GM15510 (cell line): Measurements from ENCODE around the gene UBD.

ENCODE experiments used
- POLR2A ChIP-seq: IDR thresholded peaks from 3 replicates; pipeline ENCODE4 v1.6.1; 2011; ENCODE audit warnings: borderline replicate concordance; ENCODE audit not compliant: insufficient read length; ENCODE audit errors: extremely low read depth

UBD gene

GRCh38 chr6:29567541-29567940 is 8.0 kb upstream of the UBD start:
- no peak for TF ChIP-seq POLR2A

GRCh38 chr6:29566856-29567255 is 7.3 kb upstream of the UBD start:
- TF ChIP-seq POLR2A: no peak

DNA sequence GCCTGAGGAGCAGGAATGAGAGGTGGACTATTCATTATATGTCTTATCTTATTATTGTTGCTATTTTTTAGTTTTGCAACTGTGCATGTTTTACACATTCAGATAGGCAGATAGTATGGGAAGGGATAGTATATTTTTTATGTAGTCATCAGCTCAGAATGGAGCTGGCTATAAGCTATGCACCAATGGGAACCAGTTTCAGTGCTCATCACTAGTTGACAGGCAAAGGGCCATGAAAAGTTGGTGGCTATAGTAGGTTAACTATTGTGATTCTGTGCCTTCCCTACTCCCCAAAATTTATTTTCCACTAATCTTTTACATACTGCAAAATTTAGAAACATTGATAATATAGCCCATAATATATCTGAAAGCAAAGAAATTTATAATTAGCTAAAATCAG is 5.3 kb upstream of the UBD start:
- no peak for TF ChIP-seq POLR2A

- no peak for TF ChIP-seq POLR2A
These were observed 4.0 kb upstream of the UBD start for GRCh38 chr6:29563435-29563965.

DNA sequence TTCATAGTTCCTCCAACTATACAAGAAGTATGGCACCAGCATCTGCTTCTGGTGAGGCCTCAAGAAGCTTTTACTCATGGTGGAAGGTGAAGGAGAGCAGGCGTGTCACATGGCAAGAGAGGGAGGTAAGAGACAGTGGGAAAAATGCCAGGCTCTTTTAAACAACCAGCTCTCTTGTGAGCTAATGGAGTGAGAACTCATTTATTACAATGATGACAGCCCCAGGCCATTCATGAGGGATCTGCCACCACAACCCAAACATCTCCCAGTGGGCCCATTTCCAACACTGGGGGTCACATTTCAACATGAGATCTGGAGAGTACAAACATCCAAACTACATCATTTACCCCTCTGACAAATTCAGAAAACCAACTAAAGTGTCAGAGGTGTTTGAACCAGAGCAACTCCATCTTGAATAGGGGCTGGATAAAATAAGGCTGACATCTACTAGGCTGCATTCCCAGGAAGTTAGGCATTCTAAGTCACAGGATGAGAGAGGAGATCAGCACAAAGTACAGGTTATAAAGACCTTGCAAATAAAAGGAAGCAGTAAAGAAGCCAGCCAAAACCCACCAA is 2.2 kb upstream of the UBD start:
- TF ChIP-seq POLR2A: no peak

DNA sequence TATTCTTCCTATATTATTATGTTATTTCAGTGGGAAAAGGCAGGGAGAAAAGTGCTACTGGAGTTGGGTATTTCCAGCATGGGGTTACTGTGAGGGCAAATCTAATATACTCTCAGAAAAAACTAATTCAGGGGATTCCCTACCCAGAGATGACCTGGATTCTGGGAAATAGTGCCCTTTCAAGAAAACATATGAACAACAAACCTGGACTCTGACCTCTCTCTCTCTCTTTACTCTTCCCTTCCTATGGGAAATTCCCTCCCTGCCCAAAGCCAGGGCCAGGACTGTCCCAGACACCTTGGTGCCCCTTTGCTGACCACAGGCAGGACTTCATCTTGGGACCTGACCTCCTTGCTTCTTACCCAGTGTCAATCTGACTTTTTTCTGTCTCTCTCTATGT is 1.6 kb upstream of the UBD start:
- no peak for TF ChIP-seq POLR2A

GRCh38 chr6:29558439-29559079 is 973 bp downstream of the UBD start:
- no peak for TF ChIP-seq POLR2A

DNA sequence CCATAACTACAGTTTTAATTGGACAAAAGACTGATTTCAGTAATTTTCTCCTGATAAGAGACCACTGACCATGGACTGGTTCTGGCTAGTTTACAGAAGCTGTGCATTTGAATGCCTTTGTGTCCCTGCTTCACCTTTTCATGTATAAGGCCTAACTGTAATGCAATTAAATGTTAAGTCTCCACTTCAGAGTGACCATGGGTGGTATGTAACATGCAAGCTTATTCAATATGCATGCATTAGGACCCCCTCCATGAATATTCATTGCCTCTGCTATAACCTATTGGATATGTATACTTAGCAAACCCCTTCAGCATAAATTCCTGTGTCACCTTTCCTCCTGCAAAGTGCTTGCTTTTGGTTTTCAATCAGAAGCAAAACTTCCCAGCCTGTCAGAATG is 2.2 kb downstream of the UBD start:
- TF ChIP-seq POLR2A: no peak

GRCh38 chr6:29554764-29555163 is 4.8 kb downstream of the UBD start:
- TF ChIP-seq POLR2A: no peak

DNA sequence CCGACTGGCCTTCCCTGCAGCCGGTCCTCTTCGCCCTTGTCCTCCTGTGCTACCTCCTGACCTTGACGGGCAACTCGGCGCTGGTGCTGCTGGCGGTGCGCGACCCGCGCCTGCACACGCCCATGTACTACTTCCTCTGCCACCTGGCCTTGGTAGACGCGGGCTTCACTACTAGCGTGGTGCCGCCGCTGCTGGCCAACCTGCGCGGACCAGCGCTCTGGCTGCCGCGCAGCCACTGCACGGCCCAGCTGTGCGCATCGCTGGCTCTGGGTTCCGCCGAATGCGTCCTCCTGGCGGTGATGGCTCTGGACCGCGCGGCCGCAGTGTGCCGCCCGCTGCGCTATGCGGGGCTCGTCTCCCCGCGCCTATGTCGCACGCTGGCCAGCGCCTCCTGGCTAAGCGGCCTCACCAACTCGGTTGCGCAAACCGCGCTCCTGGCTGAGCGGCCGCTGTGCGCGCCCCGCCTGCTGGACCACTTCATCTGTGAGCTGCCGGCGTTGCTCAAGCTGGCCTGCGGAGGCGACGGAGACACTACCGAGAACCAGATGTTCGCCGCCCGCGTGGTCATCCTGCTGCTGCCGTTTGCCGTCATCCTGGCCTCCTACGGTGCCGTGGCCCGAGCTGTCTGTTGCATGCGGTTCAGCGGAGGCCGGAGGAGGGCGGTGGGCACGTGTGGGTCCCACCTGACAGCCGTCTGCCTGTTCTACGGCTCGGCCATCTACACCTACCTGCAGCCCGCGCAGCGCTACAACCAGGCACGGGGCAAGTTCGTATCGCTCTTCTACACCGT is 6.1 kb downstream of the UBD start:
- TF ChIP-seq POLR2A: no peak

- no peak for TF ChIP-seq POLR2A
These were observed 7.0 kb downstream of the UBD start for GRCh38 chr6:29552512-29553051.

- no peak for TF ChIP-seq POLR2A
These were observed 12.0 kb downstream of the UBD start for GRCh38 chr6:29547573-29547972.

- no peak for TF ChIP-seq POLR2A
These were observed 21.7 kb downstream of the UBD start for GRCh38 chr6:29537714-29538403.

DNA sequence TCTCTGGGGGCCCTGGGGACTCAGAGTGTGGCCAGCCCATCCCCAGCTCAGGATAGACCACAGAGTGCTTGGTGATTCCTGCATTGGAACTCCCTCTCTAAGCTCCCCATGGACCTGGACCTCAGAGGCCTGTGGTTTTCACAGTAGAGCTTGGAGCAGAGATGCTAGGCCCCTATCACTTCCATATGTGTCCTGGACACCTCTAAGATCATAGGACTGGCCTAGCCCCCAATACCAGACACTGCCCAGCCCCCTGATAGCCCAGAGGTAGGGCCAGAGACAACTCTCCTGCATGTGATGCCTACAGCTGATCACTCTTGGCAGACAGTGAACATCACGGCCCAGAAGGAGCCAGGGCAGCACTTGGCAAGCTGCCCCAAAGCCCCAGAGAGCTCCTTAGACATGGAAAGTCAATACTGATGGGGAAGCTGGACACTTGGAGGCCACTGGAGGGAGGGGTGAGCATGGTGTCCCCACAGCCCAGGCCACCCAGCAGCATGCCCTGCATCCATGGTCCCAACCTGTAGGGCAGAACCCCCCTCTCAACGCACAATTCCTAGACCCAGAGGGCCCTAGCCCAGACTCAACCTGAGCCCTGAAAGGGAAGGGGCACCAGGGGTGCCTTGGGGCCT is 27.1 kb downstream of the UBD start:
- no peak for TF ChIP-seq POLR2A
